Osteocyte (in vitro differentiated cells): ENCODE data around the gene BPIFA1. TPM values are rescaled to one million over a fixed set of nuclear protein-coding genes. Genes with fewer than 3 reads are reported as not detected.

Experiments
- DNase-seq: peaks from one replicate; pipeline ENCODE4 v3.0.0; 2021; ENCODE audit warnings: mixed read lengths; ENCODE audit not compliant: unreplicated experiment; ENCODE audit errors: extremely low spot score
- H3K27ac Mint-ChIP-seq: one replicate; pipeline ENCODE4 v1.8.0; 2021; ENCODE audit warnings: mild to moderate bottlenecking, mixed read lengths; ENCODE audit not compliant: unreplicated experiment
- H3K27me3 Mint-ChIP-seq: one replicate; pipeline ENCODE4 v1.8.0; 2021; ENCODE audit warnings: mixed read lengths; ENCODE audit not compliant: unreplicated experiment
- H3K36me3 Mint-ChIP-seq: one replicate; pipeline ENCODE4 v1.8.0; 2021; ENCODE audit warnings: mixed read lengths; ENCODE audit not compliant: unreplicated experiment
- H3K4me1 Mint-ChIP-seq: one replicate; pipeline ENCODE4 v1.8.0; 2021; ENCODE audit warnings: mixed read lengths; ENCODE audit not compliant: unreplicated experiment
- H3K4me3 Mint-ChIP-seq: one replicate; pipeline ENCODE4 v1.8.0; 2021; ENCODE audit warnings: mild to moderate bottlenecking, moderate library complexity, mixed read lengths; ENCODE audit not compliant: unreplicated experiment
- H3K9me3 Mint-ChIP-seq: one replicate; pipeline ENCODE4 v1.8.0; 2021; ENCODE audit warnings: mixed read lengths; ENCODE audit not compliant: unreplicated experiment
- long read RNA-seq: library from polyadenylated mRNA; unstranded; transcript quantifications from one replicate; pipeline ENCODE4 v2.0.0, GENCODE V29; 2021
- total RNA-seq: library from RNA; stranded (reverse); gene quantifications from 2 replicates; pipeline ENCODE4 v1.2.1, GENCODE V29; 2021
- TF ChIP-seq, protein P1 (sequence below): fragments of 200-600 bp; sonication (generic); IDR thresholded peaks from 2 replicates; pipeline ENCODE4 v1.5.0; 2021; ENCODE audit warnings: antibody characterized with exemption, mild to moderate bottlenecking, moderate library complexity

BPIFA1 gene
- total RNA-seq, result not detected in 2 replicates
- long read RNA-seq, result 0 reads

DNA sequence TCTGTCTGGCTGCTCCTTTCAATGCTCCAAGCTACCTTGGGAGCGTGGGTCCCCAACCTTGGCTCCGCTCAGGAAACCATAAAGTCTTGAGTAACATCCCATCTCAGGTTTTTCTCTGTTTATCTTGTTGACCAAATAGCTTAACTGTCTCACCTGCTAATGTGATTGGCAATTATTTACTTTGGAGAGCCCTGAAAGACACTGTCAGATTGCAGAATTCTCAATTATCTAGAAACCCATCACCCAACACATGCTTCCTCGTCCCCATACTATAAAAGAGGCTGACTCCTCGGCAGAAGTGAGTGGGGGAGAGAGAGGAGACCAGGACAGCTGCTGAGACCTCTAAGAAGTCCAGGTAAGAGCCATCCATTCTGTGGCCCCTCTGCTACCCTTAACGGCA, at the start of gene BPIFA1:
Gene BPIFA1 (plus strand): TSS at position 301 of the 400 bp plus-strand sequence. CDS start 1,716 bp downstream, outside the sequence.
- no peaks in the 10 kb centered on the region for H3K4me1 Mint-ChIP-seq
- no peak for DNase-seq
- H3K4me3 Mint-ChIP-seq, result no peak within 1 kb of the TSS
- TF ChIP-seq, protein P1, sequence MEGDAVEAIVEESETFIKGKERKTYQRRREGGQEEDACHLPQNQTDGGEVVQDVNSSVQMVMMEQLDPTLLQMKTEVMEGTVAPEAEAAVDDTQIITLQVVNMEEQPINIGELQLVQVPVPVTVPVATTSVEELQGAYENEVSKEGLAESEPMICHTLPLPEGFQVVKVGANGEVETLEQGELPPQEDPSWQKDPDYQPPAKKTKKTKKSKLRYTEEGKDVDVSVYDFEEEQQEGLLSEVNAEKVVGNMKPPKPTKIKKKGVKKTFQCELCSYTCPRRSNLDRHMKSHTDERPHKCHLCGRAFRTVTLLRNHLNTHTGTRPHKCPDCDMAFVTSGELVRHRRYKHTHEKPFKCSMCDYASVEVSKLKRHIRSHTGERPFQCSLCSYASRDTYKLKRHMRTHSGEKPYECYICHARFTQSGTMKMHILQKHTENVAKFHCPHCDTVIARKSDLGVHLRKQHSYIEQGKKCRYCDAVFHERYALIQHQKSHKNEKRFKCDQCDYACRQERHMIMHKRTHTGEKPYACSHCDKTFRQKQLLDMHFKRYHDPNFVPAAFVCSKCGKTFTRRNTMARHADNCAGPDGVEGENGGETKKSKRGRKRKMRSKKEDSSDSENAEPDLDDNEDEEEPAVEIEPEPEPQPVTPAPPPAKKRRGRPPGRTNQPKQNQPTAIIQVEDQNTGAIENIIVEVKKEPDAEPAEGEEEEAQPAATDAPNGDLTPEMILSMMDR, result no peak
- H3K9me3 Mint-ChIP-seq, result no peaks in the 10 kb centered on the region
- H3K27me3 Mint-ChIP-seq, result peaks cover 5% of the 10 kb centered on the region
- H3K27ac Mint-ChIP-seq, result no peak within 1 kb of the TSS
- no peaks in the 10 kb centered on the region for H3K36me3 Mint-ChIP-seq

DNA sequence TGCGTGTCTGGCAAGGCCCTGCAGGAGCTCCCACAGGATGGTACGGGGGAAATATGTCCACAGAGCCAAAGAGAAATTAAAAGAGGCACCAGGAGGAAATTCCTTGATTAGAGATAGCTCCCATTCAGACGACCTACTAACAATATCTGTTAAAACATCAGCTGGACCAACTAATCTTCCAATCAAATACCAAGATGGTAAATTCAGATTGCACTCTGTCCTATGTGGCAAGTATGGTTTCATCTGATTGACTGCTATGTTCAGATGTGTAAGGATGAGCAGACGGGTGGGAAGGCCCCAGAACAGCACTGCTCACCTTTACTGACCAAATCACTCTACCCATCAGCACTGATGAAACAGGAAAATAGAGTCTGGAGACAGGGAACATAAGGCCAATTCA, 48.3 kb upstream of the BPIFA1 start:
- no peak overlapping the region for H3K27ac Mint-ChIP-seq
- no peaks in the 10 kb centered on the region for H3K27me3 Mint-ChIP-seq
- peaks cover 9% of the 10 kb centered on the region for H3K9me3 Mint-ChIP-seq
- no peaks in the 10 kb centered on the region for H3K4me1 Mint-ChIP-seq
- no peak overlapping the region for H3K4me3 Mint-ChIP-seq
- no peaks in the 10 kb centered on the region for H3K36me3 Mint-ChIP-seq
- no peak for DNase-seq
- TF ChIP-seq, protein P1, result no peak

DNA sequence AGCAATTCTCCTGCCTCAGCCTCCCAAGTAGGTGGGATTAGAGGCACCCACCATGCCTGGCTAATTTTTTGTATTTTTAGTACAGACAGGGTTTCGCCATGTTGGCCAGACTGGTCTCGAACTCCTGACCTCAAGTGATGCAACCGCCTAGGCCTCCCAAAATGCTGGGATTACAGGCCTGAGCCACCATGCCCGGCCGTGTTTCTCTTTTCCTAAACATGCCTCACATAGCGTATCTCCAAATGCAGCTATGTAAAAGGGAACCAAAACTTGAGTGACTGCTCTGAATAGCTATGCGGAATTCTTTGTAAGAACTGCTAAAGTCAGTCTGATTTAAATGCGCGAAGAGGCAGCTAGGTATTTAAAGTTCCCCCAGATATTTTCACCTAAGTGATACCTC, 47.4 kb upstream of the BPIFA1 start:
- no peaks in the 10 kb centered on the region for H3K36me3 Mint-ChIP-seq
- TF ChIP-seq, protein P1, result no peak
- no peak for DNase-seq
- no peaks in the 10 kb centered on the region for H3K27me3 Mint-ChIP-seq
- H3K27ac Mint-ChIP-seq, result no peak overlapping the region
- peaks cover 5% of the 10 kb centered on the region for H3K9me3 Mint-ChIP-seq
- no peaks in the 10 kb centered on the region for H3K4me1 Mint-ChIP-seq
- no peak overlapping the region for H3K4me3 Mint-ChIP-seq

DNA sequence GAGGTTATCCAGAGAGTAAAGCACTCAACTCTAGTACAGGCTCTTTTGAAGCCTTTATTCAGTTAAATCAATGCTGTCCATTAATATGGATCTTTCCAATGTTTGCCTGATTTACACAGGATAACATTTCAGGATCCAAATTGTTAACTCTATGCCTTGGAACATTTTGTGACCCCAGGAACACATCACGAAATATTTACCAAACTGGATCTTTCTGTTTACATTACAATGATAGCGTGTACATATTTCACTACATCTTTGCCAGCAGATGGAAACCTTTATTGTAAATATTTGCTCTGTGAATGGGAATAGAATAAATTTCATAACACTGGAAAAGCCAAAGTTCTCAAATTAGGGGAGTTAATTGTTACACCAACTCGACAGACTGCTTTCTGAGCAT, 44.3 kb upstream of the BPIFA1 start:
- no peak overlapping the region for H3K4me3 Mint-ChIP-seq
- no peaks in the 10 kb centered on the region for H3K9me3 Mint-ChIP-seq
- H3K27ac Mint-ChIP-seq, result no peak overlapping the region
- H3K27me3 Mint-ChIP-seq, result no peaks in the 10 kb centered on the region
- H3K4me1 Mint-ChIP-seq, result no peaks in the 10 kb centered on the region
- no peaks in the 10 kb centered on the region for H3K36me3 Mint-ChIP-seq
- DNase-seq, result no peak
- TF ChIP-seq, protein P1, result no peak

DNA sequence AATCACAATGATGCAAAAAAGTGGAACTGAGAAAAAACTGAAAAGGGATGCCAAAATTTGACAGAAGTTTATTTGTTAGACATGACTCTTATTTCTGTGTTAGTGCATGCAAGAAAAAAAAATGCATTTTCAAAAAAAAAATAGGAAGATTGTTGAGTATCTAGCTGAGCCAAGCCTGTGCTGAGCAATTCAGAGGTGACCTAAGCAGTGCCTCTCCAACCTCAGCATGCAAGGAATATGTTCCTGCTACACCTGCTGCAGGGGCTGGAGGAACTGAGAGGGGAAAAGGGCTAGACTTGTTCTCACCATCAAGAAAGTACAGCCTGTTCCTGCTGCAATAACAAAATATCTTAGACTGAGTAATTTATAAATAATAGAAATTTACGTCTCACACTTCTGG, 43.8 kb upstream of the BPIFA1 start:
- H3K27me3 Mint-ChIP-seq, result no peaks in the 10 kb centered on the region
- no peaks in the 10 kb centered on the region for H3K4me1 Mint-ChIP-seq
- no peaks in the 10 kb centered on the region for H3K36me3 Mint-ChIP-seq
- H3K9me3 Mint-ChIP-seq, result no peaks in the 10 kb centered on the region
- no peak overlapping the region for H3K27ac Mint-ChIP-seq
- no peak for DNase-seq
- no peak overlapping the region for H3K4me3 Mint-ChIP-seq
- TF ChIP-seq, protein P1, result no peak
